C4-2B (cell line): ENCODE measurements around the gene BRD3.

Experiments
- CTCF ChIP-seq: fragments of 450-650 bp; conservative IDR thresholded peaks from 2 replicates; pipeline ENCODE4 v1.5.1; 2017; ENCODE audit warnings: mild to moderate bottlenecking
- ZFX ChIP-seq: fragments of 450-650 bp; IDR thresholded peaks from 2 replicates; pipeline ENCODE4 v1.6.1; 2017

- TF ChIP-seq CTCF (no peak), ZFX (no peak)
Observed at GRCh38 chr9:134060546-134060945, 7.3 kb downstream of the BRD3 start.
